Sigmoid colon (tissue), 7 donors: Measurements from ENCODE around the gene CTNNA2. TPM values are rescaled to one million over a fixed set of nuclear protein-coding genes. Genes with fewer than 3 reads are reported as not detected.

Experiments used
- DNase-seq: peaks from one replicate; pipeline ENCODE4 v3.0.0-alpha.2; 2019
- H3K27ac ChIP-seq, 4 donors: fragments of 200-600 bp; sonication (generic); one replicate each; pipeline ENCODE4 v1.5.1; 2016 to 2019; ENCODE audit warnings: mild to moderate bottlenecking in 1 of 4
- H3K27me3 ChIP-seq, 3 donors: fragments of 200-600 bp; sonication (generic); one replicate each; pipeline ENCODE4 v1.5.1; 2019; ENCODE audit warnings: mild to moderate bottlenecking in 1 of 3
- H3K36me3 ChIP-seq, 4 donors: fragments of 200-600 bp; sonication (generic); one replicate each; pipeline ENCODE4 v1.5.1; 2016 to 2019
- H3K4me1 ChIP-seq, 4 donors: fragments of 200-600 bp; sonication (generic); one replicate each; pipeline ENCODE4 v1.5.1; 2017 to 2019
- H3K4me3 ChIP-seq, 4 donors: fragments of 200-600 bp; sonication (generic); one replicate each; pipeline ENCODE4 v1.5.1; 2017 to 2019; ENCODE audit warnings: mild to moderate bottlenecking in 2 of 4, moderate library complexity in 1 of 4
- H3K9me3 ChIP-seq, 4 donors: fragments of 200-600 bp in 3 of 4; sonication (generic) in 3 of 4; one replicate each; pipeline versions ENCODE4 v1.5.1 to v1.6.1; 2013 to 2019
- EP300 ChIP-seq, 4 donors: sonication (generic); formaldehyde crosslinking; IDR thresholded peaks; one replicate each; pipeline ENCODE4 v1.6.1; 2017; ENCODE audit warnings: antibody characterized with exemption in 4 of 4
- POLR2A ChIP-seq, 2 donors: fragments of 450-650 bp; IDR thresholded peaks; one replicate each; pipeline ENCODE4 v1.6.1; 2016; ENCODE audit warnings: antibody characterized with exemption in 2 of 2, mild to moderate bottlenecking in 2 of 2, moderate library complexity in 2 of 2
- POLR2AphosphoS5 ChIP-seq, 4 donors: sonication (generic); formaldehyde crosslinking; IDR thresholded peaks; one replicate each; pipeline ENCODE4 v1.6.1; 2017; ENCODE audit warnings: antibody characterized with exemption in 4 of 4
- WGBS, 2 donors: extraction: QIAGEN DNeasy Blood & Tissue Kit; methylation state at CpG; one replicate each; pipeline ENCODE4 v1.1.7; 2013; 5-methylcytosine and 5-hydroxymethylcytosine counted together
- intact Hi-C: fragments of 100-400 bp; cut with DNase I; formaldehyde crosslinking; loops from one replicate; pipeline ENCODE4 v1.15.1; 2023
- polyA plus RNA-seq, 3 donors: library from polyadenylated mRNA; stranded (reverse); fragments of 200-250 nt; gene quantifications; one replicate each; pipeline ENCODE4 v1.2.3, GENCODE V29; 2013
- total RNA-seq, 4 donors: library from RNA; depleted of rRNA; stranded (reverse); fragments of >200 nt; gene quantifications; one replicate each; pipeline ENCODE4 v1.1.0, GENCODE V29; 2016
- TF ChIP-seq, protein P1 (sequence below), 4 experiments: fragments of 450-650 bp in 3 of 4; fragments of 200-600 bp in 1 of 4; IDR thresholded peaks; one replicate each; pipeline ENCODE4 v1.5.1; 2016 to 2019; ENCODE audit warnings: antibody characterized with exemption in 4 of 4, mild to moderate bottlenecking in 3 of 4, moderate library complexity in 2 of 4
- donor health status: healthy with polysubstance abuse.
- donor health status: Bipolar disorder and iron deficiency.
- donor health status: healthy.

Gene CTNNA2
- total RNA-seq (1 to 10 TPM; 1.8 to 8.6 (median 4.0) TPM), polyA plus RNA-seq (1 to 10 TPM in 1 of 3 donors, not detected in 2; 1.4 TPM)

DNA sequence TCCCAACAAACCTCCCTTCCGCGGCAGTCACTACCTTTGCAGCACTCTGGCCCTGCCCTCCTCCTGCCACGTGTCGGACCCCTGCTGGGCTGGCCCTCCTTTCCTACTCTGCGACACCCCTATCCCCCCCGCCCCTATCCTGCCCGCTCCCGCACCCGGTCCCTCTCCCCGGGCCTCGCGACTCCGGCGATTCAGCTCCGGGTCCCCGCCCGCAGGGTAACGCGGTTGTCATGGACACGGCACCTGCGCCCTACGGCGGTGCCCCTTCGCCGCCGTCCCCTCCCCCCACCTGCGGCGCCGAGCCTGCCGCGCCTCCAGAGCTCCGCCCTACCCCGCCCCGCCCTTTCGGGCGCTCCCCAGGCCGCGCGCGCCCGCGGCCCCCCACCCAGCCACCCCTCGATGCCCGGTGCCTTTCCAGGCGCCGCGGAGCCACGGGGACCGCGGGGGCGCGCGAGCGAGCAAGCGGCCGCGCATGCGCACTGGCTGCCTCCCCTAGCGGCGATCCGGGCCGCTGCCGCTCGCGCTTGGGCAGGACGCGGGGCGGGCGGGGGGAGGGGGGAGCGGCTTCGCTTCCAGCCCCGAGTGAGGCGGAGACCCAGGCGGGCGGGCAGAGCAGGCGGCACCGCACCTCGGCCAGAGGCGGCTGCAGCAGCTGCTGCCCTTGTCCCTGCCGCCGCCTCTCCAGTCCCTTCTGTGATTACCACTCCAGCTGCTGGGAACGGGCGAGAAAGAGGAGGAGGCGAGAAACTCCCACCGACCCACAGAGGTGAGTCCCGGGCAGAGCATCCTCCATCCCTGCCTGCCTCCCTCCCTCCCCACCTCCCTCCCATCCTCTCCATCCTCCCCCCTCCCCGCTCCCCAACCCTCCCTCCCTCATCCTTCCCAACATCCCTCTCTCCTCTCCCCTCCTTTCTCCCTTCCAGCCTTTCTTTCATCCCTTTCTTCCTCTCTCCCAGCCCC lies at the start of gene CTNNA2:
Gene CTNNA2, plus strand, starts transcription at position 610 of the 960 bp plus-strand sequence.
- Histone ChIP-seq H3K4me1 (peaks cover 0 to 13% (median 7%) of the 10 kb centered on the region in 4 donors), H3K9me3 (no peaks in the 10 kb centered on the region), H3K4me3 (peak within 1 kb of the TSS in 3 of 4 donors; percentile 33 to 51 (median 48)), H3K27ac (no peak within 1 kb of the TSS), H3K27me3 (peaks cover 13 to 36% (median 18%) of the 10 kb centered on the region in 3 donors), H3K36me3 (no peaks in the 10 kb centered on the region)
- intact Hi-C loops: no loop called here
- no peak for DNase-seq
- 3% methylated on average over 87 of the region's 87 CpGs for WGBS, 2 donors
- TF ChIP-seq, protein P1, sequence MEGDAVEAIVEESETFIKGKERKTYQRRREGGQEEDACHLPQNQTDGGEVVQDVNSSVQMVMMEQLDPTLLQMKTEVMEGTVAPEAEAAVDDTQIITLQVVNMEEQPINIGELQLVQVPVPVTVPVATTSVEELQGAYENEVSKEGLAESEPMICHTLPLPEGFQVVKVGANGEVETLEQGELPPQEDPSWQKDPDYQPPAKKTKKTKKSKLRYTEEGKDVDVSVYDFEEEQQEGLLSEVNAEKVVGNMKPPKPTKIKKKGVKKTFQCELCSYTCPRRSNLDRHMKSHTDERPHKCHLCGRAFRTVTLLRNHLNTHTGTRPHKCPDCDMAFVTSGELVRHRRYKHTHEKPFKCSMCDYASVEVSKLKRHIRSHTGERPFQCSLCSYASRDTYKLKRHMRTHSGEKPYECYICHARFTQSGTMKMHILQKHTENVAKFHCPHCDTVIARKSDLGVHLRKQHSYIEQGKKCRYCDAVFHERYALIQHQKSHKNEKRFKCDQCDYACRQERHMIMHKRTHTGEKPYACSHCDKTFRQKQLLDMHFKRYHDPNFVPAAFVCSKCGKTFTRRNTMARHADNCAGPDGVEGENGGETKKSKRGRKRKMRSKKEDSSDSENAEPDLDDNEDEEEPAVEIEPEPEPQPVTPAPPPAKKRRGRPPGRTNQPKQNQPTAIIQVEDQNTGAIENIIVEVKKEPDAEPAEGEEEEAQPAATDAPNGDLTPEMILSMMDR (IDR thresholded peaks at IDR 0.05): no peak
- TF ChIP-seq POLR2AphosphoS5 (IDR thresholded peaks at IDR 0.05): no peak
- TF ChIP-seq EP300 (IDR thresholded peaks at IDR 0.05): no peak
- no peak for TF ChIP-seq POLR2A (IDR thresholded peaks at IDR 0.05)

DNA sequence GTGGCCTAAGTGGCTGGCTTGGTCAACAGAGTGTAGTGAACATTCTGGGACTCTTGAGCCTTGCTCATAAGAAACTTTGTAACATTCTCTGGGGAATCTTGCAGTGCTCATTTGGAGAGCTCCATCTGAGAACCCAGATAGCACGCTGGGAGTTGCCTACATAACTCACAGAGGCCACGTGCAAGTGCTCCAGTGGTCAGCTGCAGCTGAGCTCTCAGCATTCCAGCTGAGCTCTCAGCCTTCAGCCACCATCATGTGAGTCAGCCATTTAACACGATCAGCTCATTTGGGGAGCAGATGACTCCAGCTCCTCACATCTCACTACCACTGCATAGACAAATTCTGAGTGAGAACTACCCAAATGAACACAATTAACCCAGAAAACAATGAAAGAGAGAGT lies 25.5 kb upstream of the CTNNA2 start:
- no peak overlapping the region for H3K4me3 ChIP-seq

DNA sequence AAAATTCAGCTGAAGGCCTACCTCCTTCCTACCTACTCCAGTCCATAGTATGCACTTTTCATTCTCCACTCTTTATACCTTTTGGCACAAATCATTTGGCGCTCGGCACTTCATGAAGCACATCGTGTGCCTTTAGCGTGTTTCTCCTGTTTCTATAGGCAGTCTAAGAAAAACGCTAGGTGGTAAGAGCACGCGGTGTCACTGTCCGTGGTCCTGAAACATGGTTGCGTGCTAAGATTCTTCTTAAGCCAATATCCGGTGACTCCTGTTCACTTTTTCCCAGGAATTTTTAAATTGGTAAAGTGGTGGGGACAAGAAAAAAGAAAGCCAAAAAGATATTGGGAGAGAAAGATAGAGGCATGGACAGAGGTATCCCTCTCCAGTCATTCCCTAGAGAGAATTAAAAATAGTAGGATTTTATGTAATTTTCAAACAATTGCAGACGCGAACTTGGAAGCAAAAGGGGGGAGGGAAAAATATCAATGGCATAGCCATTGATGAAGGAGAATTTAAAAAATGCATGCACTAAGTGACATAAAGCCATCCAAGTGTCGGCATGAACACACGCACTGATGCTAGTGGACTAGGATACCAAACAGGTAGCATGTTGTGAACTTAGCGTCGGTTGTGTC lies 1.4 kb upstream of the CTNNA2 start:
- H3K27me3 ChIP-seq: peaks cover 13 to 36% (median 18%) of the 10 kb centered on the region in 3 donors
- TF ChIP-seq POLR2A (IDR thresholded peaks at IDR 0.05) (no peak), EP300 (IDR thresholded peaks at IDR 0.05) (no peak), POLR2AphosphoS5 (IDR thresholded peaks at IDR 0.05) (no peak)
- intact Hi-C loops: no loop called here

More for the DNA sequence above, 25.5 kb upstream of the CTNNA2 start:
- H3K27ac ChIP-seq: no peak overlapping the region
- no peaks in the 10 kb centered on the region for H3K36me3 ChIP-seq
- DNase-seq: no peak
- TF ChIP-seq, protein P1 (IDR thresholded peaks at IDR 0.05): no peak
- TF ChIP-seq POLR2AphosphoS5 (IDR thresholded peaks at IDR 0.05): no peak
- TF ChIP-seq POLR2A (IDR thresholded peaks at IDR 0.05): no peak
- no peak for TF ChIP-seq EP300 (IDR thresholded peaks at IDR 0.05)
- 72 to 76% methylated on average over 3 of the region's 3 CpGs for WGBS, 2 donors
- H3K4me1 ChIP-seq: no peaks in the 10 kb centered on the region
- intact Hi-C loops: no loop called here
- H3K9me3 ChIP-seq: no peaks in the 10 kb centered on the region
- no peaks in the 10 kb centered on the region for H3K27me3 ChIP-seq

DNA sequence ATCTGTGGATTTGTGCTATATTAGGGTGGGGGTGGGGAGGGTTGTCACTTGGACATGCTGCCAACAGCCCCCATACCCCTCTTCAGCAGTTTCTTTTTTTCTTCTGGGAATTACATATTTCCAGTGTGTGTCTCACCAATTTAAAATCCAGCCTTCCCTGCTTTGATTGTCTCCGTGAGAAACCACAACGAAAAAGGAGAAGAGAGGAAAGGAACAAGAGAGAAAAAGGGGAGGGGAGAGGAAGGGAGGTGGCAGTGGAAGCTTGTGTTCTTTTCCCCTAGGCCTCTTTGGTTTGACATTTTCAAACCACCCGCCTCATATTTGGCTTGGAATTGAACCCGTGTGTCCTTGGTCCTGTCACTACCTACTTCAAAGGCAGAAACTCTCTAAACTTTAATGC lies 860 bp downstream of the CTNNA2 start:
- intact Hi-C loops: no loop called here
- Histone ChIP-seq H3K36me3 (no peaks in the 10 kb centered on the region), H3K9me3 (no peaks in the 10 kb centered on the region), H3K27me3 (peaks cover 13 to 36% (median 18%) of the 10 kb centered on the region in 3 donors), H3K27ac (no peak overlapping the region), H3K4me1 (peaks cover 0 to 13% (median 7%) of the 10 kb centered on the region in 4 donors), H3K4me3 (no peak overlapping the region)
- DNase-seq: no peak
- TF ChIP-seq POLR2AphosphoS5 (IDR thresholded peaks at IDR 0.05) (no peak), EP300 (IDR thresholded peaks at IDR 0.05) (no peak), POLR2A (IDR thresholded peaks at IDR 0.05) (no peak)
- TF ChIP-seq, protein P1 (IDR thresholded peaks at IDR 0.05): no peak
- 28 to 33% methylated on average over 4 of the region's 4 CpGs for WGBS, 2 donors

More for the DNA sequence above, 1.4 kb upstream of the CTNNA2 start:
- Histone ChIP-seq H3K36me3 (no peaks in the 10 kb centered on the region), H3K9me3 (no peaks in the 10 kb centered on the region), H3K4me3 (no peak overlapping the region), H3K27ac (no peak overlapping the region), H3K4me1 (peaks cover 0 to 13% (median 7%) of the 10 kb centered on the region in 4 donors)
- 30% methylated on average over 16 of the region's 16 CpGs for WGBS, 2 donors
- no peak for DNase-seq

DNA sequence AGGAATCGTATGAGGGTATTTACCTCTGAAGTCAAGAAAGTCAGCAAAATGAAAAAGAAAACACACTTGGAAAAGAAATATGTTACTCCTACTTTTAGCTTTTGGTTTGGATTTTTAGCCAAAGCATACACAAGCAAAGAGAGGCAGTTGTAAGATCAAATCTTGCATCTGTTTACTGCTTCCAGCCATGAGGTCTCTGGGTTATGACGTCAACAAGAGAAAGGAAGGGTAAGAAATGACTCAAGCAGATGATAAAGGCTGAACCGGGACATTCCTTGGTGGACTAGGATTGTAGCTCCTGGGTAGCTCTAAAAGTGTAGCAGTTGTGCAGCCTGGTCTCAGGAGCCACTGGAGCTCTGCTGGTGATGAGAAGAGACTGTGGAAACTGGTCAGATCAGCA lies 16.8 kb downstream of the CTNNA2 start:
- H3K4me3 ChIP-seq: no peak overlapping the region
- no peaks in the 10 kb centered on the region for H3K9me3 ChIP-seq
- DNase-seq: no peak
- intact Hi-C loops: no loop called here
- no peaks in the 10 kb centered on the region for H3K4me1 ChIP-seq
- no peaks in the 10 kb centered on the region for H3K27me3 ChIP-seq
- 66 to 67% methylated on average over 3 of the region's 3 CpGs for WGBS, 2 donors
- H3K36me3 ChIP-seq: no peaks in the 10 kb centered on the region
- H3K27ac ChIP-seq: no peak overlapping the region
- TF ChIP-seq EP300 (IDR thresholded peaks at IDR 0.05) (no peak), POLR2AphosphoS5 (IDR thresholded peaks at IDR 0.05) (no peak), POLR2A (IDR thresholded peaks at IDR 0.05) (no peak)
- TF ChIP-seq, protein P1 (IDR thresholded peaks at IDR 0.05): no peak
